PC-9 (cell line): ENCODE measurements around the gene CCL24. TPM values are rescaled to one million over a fixed set of nuclear protein-coding genes. Genes with fewer than 3 reads are reported as not detected.
"Not testable (repeated sequence)": the region's sequence is repeated elsewhere in the genome, so short reads cannot be mapped to it uniquely, and the experiment has no call there.

Experiments used
- BruUV-seq: library from RNA; stranded (reverse); fragments of 400-500 nt; replicated peaks from 2 replicates; lab custom pipeline; 2021; lab: Mats Ljungman, UMichigan
- CTCF ChIA-PET: fragments of 300-600 bp; sonication (Branson Sonifier 250); formaldehyde crosslinking; loops from one replicate; lab custom pipeline; 2022; ENCODE audit warnings: antibody characterized with exemption; lab: Charles Lee
- POLR2A ChIA-PET: fragments of 300-600 bp; sonication (Branson Sonifier 250); formaldehyde crosslinking; loops from one replicate; lab custom pipeline; 2022; ENCODE audit warnings: antibody characterized with exemption; ENCODE audit not compliant: unreplicated experiment; lab: Charles Lee
- DNase-seq, 2 experiments: peaks; one replicate each; pipeline versions ENCODE4 v3.0.0 to v3.0.0-alpha.2; 2015 to 2022; ENCODE audit warnings: mixed read lengths in 1 of 2
- H2AFZ ChIP-seq: fragments of 200-600 bp; sonication (generic); 2 replicates; pipeline ENCODE4 v1.8.1; 2017; ENCODE audit warnings: antibody characterized with exemption
- H3F3A ChIP-seq: fragments of 200-600 bp; sonication (generic); 2 replicates; pipeline ENCODE4 v1.8.1; 2017; ENCODE audit warnings: antibody characterized with exemption, mild to moderate bottlenecking, low read depth; ENCODE audit not compliant: insufficient read depth
- H3K27ac ChIP-seq: fragments of 200-600 bp; sonication (generic); 2 replicates; pipeline ENCODE4 v1.6.1; 2016; ENCODE audit warnings: mixed run types
- H3K27me3 ChIP-seq: fragments of 200-600 bp; sonication (generic); 2 replicates; pipeline ENCODE4 v1.6.1; 2016; ENCODE audit warnings: low read depth, mixed run types; ENCODE audit not compliant: insufficient read depth
- H3K36me3 ChIP-seq: fragments of 200-600 bp; sonication (generic); 2 replicates; pipeline ENCODE4 v1.6.1; 2016; ENCODE audit warnings: low read depth, mixed run types
- H3K4me1 ChIP-seq: fragments of 200-600 bp; sonication (generic); replicated peaks from 2 replicates; pipeline ENCODE4 v1.6.1; 2016; ENCODE audit warnings: mixed run types; ENCODE audit not compliant: insufficient read depth
- H3K4me2 ChIP-seq: fragments of 200-600 bp; sonication (generic); 2 replicates; pipeline ENCODE4 v1.6.1; 2017; ENCODE audit warnings: mixed run types
- H3K4me3 ChIP-seq: fragments of 200-600 bp; sonication (generic); 2 replicates; pipeline ENCODE4 v1.6.1; 2016; ENCODE audit warnings: mixed run types
- H3K79me2 ChIP-seq: fragments of 200-600 bp; sonication (generic); 2 replicates; pipeline ENCODE4 v1.6.1; 2017; ENCODE audit warnings: low read depth, mixed run types
- H3K9me2 ChIP-seq: fragments of 200-600 bp; sonication (generic); 2 replicates; pipeline ENCODE4 v1.8.1; 2017; ENCODE audit warnings: mild to moderate bottlenecking; ENCODE audit not compliant: insufficient read depth
- H3K9me3 ChIP-seq: fragments of 200-600 bp; sonication (generic); 2 replicates; pipeline ENCODE4 v1.8.1; 2016; ENCODE audit warnings: low read depth; ENCODE audit not compliant: insufficient read depth
- H4K20me1 ChIP-seq: fragments of 200-600 bp; sonication (generic); 2 replicates; pipeline ENCODE4 v1.8.1; 2017; ENCODE audit not compliant: insufficient read depth
- EZH2 ChIP-seq: fragments of 200-600 bp; sonication (generic); IDR thresholded peaks from 2 replicates; pipeline ENCODE4 v1.8.0; 2017; ENCODE audit warnings: antibody characterized with exemption, low read depth
- intact Hi-C: fragments of 100-400 bp; cut with micrococcal nuclease; formaldehyde crosslinking; loops from one replicate; pipeline ENCODE4 v1.10.0; 2022; ENCODE audit not compliant: unreplicated experiment
- total RNA-seq: library from RNA; stranded (reverse); gene quantifications from 2 replicates; pipeline ENCODE4 v1.2.3, GENCODE V29; 2021
- TF ChIP-seq, protein P1 (sequence below): fragments of 200-600 bp; sonication (generic); conservative IDR thresholded peaks from 2 replicates; pipeline ENCODE4 v1.6.1; 2017; ENCODE audit warnings: mixed run types, antibody characterized with exemption, mild to moderate bottlenecking, moderate library complexity

CCL24 gene
- total RNA-seq, 1 experiment from 2014 or later: not detected

- no peaks in the 10 kb centered on the region for H4K20me1 ChIP-seq
- no peak overlapping the region for H2AFZ ChIP-seq
- intact Hi-C loops: loop anchor here (10.0 kb wide), 1 partner anchor 65 kb away; the partner anchor contains the start of gene CCL26
- no peaks in the 10 kb centered on the region for H3K9me3 ChIP-seq
- no peak overlapping the region for H3K4me3 ChIP-seq
- TF ChIP-seq EZH2: no peak
- TF ChIP-seq, protein P1, sequence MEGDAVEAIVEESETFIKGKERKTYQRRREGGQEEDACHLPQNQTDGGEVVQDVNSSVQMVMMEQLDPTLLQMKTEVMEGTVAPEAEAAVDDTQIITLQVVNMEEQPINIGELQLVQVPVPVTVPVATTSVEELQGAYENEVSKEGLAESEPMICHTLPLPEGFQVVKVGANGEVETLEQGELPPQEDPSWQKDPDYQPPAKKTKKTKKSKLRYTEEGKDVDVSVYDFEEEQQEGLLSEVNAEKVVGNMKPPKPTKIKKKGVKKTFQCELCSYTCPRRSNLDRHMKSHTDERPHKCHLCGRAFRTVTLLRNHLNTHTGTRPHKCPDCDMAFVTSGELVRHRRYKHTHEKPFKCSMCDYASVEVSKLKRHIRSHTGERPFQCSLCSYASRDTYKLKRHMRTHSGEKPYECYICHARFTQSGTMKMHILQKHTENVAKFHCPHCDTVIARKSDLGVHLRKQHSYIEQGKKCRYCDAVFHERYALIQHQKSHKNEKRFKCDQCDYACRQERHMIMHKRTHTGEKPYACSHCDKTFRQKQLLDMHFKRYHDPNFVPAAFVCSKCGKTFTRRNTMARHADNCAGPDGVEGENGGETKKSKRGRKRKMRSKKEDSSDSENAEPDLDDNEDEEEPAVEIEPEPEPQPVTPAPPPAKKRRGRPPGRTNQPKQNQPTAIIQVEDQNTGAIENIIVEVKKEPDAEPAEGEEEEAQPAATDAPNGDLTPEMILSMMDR: no peak
- H3K36me3 ChIP-seq: no peaks in the 10 kb centered on the region
- no peak overlapping the region for H3K4me2 ChIP-seq
- ChIA-PET POLR2A (no interaction called here), CTCF (interaction anchor here (0.6 kb wide), 2 partner anchors 27 to 209 kb away, joined by 3 to 5 read pairs; no protein-coding TSS in a partner anchor)
- no peaks in the 10 kb centered on the region for H3K79me2 ChIP-seq
- H3K27ac ChIP-seq: no peak overlapping the region
- no peaks in the 10 kb centered on the region for H3K9me2 ChIP-seq
- H3K4me1 ChIP-seq: peaks cover 22% of the 10 kb centered on the region
- H3K27me3 ChIP-seq: no peaks in the 10 kb centered on the region
- no TSS peak for BruUV-seq
- DNase-seq: no peak
- H3F3A ChIP-seq: peaks cover 21% of the 10 kb centered on the region
Observed at GRCh38 chr7:75840029-75840428, 26.4 kb upstream of the CCL24 start.

GRCh38 chr7:75838281-75838930 is 24.8 kb upstream of the CCL24 start:
- Histone ChIP-seq H3K4me1 (peaks cover 17% of the 10 kb centered on the region), H3F3A (peaks cover 17% of the 10 kb centered on the region)
- H3K79me2 ChIP-seq, intact Hi-C loops, H3K9me2 ChIP-seq, H4K20me1 ChIP-seq, H3K27me3 ChIP-seq, DNase-seq, CTCF ChIA-PET, H3K9me3 ChIP-seq, H3K36me3 ChIP-seq, H3K4me2 ChIP-seq, BruUV-seq, H3K27ac ChIP-seq, H2AFZ ChIP-seq, H3K4me3 ChIP-seq: not testable (repeated sequence)
- POLR2A ChIA-PET: interaction anchor here (0.6 kb wide), 1 partner anchor 12 kb away, joined by 3 read pairs; no protein-coding TSS in a partner anchor

GRCh38 chr7:75836798-75837197 is 23.2 kb upstream of the CCL24 start:
- DNase-seq: no peak
- Histone ChIP-seq H3K27ac (no peak overlapping the region), H3K4me3 (no peak overlapping the region), H3K36me3 (no peaks in the 10 kb centered on the region), H3K9me3 (no peaks in the 10 kb centered on the region), H4K20me1 (no peaks in the 10 kb centered on the region), H3K4me1 (peaks cover under 1% of the 10 kb centered on the region; the same call in 1 of the 2 replicates), H3K79me2 (no peaks in the 10 kb centered on the region), H3F3A (peaks cover 2% of the 10 kb centered on the region; the same call in 1 of the 2 replicates), H3K9me2 (no peaks in the 10 kb centered on the region), H3K27me3 (no peaks in the 10 kb centered on the region), H2AFZ (no peak overlapping the region), H3K4me2 (no peak overlapping the region)
- BruUV-seq: no TSS peak
- intact Hi-C loops: no loop called here
- ChIA-PET POLR2A (interaction anchor here (0.6 kb wide), 1 partner anchor 213 kb away, joined by 12 read pairs; no protein-coding TSS in a partner anchor), CTCF (no interaction called here)
- TF ChIP-seq, protein P1: no peak
- TF ChIP-seq EZH2: no peak
